ENCODE measurements around the gene PKD1L1.

The PKD1L1 gene

DNA sequence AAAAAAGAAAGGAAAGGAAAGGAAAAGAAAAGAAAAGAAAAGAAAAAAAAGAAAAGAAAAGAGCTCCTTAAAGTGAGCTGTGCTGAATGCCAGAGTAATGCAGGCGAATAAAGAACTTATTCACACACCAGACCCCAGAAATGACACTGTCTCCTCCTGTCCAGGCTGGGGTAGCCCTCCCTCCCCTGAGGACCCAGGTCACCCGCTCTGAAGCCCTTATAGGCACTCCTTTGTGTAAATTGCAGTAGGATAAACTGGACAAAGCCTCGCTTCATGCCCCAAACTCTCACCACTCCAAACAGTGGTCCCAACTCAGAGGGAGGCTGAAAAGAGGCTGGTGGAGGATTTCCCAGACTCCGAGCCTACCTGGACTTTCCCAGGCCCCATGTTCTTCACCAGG lies 46.3 kb downstream of the PKD1L1 start:
- no peak for DNase-seq

DNA sequence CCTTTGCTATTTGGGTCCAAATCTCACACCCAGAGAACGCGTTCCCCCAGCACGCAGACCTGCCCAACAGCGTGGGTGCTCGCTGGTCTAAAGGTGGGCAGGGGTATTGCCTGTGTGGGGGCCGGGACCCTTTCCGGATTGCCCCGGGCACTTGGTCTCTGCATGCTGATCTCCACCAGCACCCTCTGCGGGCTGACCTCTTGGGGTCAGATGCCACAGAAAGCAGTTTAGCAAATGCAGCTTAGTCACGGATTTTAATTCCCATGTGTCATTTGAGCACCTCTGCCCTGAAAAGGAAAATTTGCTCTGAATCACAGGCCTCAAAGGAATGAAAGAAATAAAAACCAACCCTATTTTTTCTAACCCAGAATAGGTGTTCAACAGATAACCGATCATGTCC lies 46.7 kb downstream of the PKD1L1 start:
- no peak for DNase-seq

DNA sequence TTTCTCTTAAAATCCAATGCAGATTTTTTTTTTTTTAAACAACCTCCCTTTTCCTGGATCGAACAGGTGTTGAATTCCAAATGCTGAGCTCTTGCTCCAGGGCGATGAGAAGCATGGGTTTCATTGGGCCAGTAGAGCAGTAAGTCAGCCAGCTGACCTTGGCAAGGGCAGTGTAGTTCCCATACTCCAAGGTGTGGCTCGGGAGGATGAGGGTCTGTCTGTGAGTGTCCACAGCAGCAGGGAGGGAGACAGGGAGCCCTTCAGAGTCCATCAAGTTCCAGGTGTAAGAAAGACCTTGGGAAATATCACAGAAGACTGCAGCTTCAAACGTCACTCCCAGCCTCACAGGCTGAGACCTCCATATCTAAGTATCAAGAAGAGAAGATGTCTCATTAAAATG lies 50.4 kb downstream of the PKD1L1 start:
- DNase-seq: no peak

DNA sequence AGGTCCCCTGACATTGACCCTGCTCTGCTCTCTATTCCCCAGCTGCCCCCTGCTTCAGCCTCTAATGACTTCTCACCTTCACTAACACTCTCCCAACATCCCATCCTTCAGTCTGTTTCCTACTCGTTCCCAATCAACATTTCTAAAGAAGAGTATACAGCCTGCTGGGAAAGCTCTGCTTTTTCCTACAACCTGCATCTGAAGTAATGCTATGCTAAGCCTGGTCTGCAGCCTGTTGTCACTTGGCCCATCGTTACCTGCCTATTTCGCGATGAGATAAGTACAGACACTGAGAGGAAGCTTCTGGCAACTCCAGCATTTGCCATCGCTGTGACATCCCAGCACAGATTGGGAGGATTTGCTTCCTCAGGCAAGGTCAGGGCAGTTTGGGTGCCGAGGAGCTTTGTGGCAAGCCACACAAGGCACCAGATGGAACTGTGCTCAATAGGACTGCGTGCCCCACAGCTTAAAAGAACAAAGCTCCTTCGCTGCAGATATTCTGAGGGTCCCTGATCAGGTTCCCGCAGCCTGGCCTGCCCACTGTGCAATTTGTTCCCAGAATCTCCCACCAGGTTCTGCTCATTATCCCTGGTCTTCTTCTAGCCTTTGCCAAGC lies 51.4 kb downstream of the PKD1L1 start:
- DNase-seq: no peak

DNA sequence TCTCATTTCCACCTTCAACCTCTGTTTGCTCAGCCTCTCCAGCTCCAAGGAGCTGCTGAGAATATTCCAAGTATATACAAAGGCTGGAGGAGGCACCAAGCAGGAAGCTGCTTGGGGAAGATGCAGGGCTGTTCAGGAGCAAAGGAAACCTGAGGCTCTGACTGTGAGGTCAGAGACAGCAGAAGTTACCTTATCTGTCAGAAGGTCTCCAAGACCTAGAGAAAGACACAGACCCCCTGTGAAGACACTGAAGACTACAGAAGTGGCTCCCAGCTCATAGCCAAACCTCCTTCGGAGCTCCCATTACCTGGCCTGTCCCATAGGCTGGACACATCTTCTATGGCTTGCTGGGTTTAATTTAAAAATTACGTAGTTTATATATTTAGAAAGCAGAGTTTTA lies 53.2 kb downstream of the PKD1L1 start:
- DNase-seq: no peak

DNA sequence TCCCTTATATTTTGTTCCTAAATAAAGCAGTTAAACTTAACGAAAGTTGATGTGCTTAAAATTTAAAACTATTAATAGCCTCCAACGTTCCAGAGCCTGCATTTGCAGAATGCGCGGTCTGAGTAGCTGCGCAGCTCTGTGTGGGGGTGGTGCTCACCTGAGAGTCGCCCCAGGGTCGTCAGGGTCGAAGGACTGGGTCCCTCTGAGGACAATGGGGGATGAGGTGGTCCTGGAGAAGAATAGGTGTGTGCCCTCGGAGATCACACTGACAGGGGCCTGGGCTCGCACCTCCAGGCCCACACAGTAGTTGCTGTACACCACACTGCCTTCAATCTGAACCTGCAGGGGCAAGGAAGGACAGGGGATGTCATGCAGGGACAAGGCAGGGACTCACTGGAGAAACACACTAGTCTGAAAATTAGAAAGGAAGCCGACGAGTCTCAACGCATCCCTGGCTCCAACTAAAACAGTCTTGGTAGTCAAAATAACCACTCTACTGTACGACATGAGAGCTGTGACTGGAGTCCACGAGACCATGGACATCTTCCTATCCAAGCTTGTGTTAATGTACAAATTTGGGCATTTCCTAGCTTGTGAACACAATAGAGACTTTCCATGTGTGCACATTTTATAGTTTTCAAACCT lies 54.4 kb downstream of the PKD1L1 start:
- DNase-seq: no peak

DNA sequence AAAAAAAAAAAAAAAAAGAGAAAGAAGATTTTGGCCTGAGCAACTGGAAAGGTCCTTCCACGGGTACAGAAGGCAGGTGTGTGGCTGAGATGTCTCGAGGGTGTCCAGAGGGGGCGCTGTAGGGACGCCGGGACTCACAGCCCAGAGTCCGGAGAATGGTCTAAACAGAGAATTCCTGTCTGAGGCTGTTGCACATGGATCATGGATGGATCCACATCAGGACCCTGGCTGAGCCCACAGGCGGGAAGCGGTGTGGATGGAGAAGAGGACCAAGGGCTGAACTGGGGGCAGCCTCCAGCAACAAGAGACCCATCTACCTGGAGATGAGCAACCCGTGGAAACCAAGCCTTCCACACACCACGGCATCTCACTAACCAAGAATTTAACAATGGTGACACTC lies 55.0 kb downstream of the PKD1L1 start:
- DNase-seq: peak; percentile 11

DNA sequence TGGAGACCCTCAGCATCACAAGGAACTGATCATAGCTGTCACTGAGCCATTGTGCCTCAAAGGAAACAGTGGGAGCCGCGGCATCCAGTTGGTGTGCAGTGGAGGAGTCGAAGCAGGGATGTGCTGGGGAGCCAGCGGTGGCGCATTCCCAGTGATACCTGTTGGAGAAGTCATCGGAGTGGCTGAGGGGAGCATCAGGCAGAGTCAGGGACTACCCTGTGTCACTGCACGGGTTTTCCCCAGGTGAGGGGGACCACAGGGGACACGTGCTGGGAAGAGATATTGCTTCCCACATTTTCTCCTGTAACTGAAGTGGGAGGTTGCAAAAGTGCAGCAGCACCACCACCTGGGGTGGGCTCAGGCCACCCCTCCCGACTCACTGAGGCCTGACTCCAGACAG lies 57.7 kb downstream of the PKD1L1 start:
- DNase-seq: no peak

DNA sequence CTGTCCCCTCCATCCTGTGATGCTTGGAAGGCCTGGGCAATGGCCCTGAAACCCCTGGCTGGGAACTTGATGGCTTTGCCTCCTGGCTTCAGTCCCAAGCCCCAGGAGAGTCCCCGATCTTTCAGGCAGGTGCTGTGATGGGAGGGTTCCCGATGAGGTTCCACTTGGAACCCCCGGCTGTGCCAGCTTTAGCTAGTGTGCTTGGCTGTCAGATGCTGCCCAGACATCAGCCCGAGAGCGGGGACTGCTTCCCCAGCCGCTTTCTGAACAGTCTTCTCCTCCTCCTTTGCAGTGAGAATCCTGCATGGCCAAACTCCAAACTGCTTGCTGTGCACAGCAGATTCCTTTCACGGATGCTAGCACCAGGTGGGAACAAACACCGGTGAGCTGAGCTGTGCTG lies 58.1 kb downstream of the PKD1L1 start:
- no peak for DNase-seq

DNA sequence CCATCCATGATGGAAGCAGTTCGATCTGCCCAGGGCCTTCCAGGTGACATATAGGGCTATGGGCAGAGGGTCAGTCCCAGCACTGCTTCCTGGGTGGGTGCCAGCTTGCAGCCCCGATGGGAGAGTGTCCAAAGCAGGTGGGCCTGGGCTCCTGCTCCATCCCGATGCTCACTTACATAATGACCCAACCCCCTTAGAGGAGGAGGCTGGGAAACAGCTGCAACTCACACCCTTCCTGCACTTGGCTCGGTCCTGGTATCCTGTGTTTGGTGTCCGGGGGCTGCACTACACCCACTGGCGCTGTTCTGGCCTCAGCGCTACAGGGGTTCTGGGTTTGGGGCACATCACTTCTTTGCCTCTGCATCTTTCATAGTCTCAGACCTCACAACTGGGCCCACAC lies 58.5 kb downstream of the PKD1L1 start:
- DNase-seq: no peak

DNA sequence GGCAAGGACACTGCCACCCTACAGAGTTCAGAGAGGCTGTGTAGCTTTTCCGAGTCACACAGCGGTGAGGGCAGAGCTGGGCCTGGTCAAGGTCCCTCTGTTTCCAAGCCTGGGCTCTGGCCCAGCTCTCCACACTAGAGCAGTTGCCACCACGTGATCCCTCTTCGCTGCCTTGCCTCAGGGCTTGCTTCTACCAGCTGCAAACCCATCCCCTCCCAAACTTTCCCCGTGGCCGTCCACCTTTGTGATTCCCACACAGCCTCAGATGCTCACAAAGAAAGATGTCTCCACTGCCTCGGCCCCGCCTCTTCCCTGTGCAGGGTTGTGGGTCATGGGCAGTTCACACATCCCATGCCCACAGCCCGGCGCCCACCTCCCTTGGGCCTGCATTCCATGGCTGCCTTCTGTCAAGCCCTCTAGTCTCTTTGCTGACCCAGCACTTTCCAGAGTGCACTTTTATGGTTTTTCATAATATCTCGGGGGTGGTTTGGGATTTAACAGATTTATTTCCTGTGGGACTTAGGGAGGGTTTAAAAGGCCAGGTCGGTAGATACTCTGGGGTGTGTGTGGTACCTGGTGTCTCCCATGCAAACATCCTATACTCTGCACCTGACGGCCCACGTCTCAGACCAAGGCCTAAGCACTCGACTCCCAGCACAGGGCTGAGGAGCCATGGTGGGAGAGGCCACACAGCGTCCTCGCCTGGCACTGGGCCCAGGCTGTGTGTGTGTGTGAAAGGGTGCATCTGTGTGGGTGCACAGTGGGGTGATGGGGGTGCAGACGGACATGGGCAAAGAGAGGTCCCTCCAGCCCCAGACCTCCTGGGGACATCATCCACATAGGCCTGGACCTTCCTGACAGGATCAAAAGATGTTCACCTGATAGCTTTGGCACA lies 59.6 kb downstream of the PKD1L1 start:
- DNase-seq: no peak

DNA sequence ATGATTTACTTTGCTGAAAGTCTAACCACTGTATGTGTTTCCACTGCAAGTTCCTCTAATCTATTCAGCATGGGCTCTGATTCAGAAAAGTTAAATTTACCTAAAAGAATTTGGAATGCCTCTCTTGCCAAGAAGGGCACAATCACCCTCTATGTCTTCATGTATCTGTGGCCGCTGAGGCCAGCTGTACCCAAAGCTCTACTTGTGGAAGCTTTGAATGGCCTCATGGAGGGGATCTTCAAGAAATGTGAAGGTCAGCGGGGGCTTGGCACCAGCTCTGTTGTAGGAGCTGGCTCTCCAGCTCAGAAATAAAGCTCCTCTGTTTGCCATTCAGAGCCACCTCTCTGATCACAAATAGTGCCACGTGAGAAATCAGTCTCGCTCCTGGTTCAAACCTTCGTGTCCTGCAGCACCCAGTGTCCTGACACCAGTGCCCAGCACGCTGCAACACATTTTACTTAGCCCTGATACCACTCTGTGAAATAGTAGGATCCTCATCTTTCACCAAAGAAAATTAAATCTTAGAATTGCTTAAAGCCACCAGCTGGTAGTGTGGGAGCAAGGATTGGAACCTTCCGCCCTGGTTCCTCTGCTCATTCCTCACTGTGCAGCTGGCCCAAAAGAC lies 61.1 kb downstream of the PKD1L1 start:
- DNase-seq: no peak

DNA sequence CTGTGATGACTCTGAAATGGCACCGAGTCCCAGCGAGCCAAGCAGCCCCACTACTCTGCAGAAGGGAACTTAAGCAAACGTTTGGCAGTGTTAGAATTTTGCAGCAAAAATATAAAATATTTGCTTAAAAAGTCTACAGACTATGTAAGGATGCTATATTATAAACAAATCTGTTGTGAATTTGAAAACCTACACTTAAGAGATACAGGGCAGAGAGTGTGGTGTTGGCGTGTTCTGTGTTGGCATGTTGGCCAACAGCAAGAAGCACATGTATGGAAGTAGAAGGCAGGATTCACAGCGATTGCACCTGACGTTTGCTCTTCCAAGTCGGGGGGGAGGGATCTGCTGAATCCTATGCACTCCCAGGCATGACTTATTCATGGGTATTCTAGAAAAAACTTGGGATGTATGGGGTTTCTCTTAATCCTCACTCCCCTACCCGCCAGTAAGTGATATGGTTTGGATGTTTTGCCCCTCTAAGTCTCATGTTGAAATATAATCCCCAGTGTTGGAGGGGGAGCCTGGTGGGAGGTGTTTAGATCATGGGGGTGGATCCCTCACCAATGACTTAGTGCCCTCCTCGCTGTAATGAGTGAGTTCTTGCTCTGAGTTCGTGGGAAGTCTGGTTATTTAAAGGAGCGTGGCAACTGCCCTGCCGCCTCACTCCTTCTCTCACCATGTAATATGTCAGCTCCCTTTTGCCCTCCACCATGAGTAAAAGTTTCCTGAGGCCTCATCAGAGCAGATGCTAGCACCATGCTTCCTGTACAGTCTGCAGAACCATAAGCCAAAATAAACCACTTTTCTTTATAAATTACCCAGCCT lies 62.1 kb downstream of the PKD1L1 start:
- DNase-seq: no peak

DNA sequence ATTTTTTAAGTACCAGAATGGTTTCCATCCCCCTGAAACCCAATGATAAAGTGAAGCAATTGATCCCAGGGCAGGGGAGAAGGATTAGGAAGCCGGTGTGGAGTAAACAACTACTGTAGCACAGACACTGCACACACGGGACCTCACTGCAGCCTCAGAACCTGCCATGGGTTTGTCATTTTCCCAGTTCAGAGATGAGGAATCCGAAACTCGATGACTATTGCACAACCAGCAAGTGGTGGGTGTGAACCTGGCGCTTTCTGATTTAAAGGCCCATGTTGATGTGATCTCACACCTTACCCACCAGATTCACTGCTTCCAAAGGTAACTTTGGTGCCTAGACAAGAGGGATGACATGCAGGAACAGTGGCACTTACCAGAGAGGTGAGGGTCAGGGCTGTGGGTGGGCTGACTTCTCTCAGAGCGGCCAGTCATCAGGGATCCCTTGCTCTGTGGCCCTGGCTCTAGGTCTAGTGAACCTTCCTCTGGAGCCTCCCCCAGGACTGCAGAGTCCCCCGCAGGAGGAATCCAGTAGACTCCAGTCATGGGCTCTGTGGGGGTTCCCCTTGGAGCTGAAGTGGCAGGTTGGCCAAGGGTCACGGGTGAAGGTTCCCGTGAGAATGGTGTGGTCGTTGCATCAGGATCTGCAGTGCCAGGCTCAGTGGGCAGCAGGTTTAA lies 62.8 kb downstream of the PKD1L1 start:
- DNase-seq: no peak

DNA sequence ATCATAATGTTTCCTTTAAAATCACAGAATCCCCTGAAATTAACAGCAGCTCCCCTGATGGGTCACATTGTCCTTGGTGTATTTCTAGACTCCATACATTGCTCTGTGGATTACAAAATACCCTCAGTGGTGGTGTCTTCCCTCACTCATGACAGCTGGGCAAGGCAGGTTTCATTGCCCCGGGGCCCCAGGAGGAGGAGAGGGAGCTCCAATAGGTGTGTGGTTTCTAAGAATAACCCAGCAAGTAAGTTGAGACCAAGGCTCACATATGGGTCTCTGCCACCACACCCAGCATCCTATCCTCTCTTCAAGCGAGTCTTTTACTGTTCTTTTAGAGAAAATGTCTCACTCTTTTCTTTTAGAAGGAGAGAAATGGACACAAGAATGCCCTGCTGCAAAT lies 63.6 kb downstream of the PKD1L1 start:
- DNase-seq: no peak

DNA sequence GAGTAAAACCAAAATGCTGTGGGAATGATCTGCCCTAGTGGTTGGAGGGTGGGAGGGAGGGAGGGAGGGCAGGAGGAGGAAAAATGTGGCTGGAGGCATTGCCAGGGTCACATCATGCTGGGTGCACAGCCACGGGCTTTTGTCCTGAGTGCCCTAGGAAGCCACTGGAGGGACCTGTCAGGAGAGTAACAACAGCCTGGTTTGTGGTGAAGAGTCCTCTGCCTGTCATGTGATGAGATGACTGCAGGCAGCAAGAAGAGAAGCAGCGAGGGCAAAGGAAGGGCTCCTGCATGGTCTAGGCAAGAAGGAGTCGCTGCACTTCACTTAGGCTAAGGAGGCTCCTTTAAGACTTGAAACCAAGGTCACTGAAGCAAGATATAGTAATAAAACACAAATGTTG lies 65.6 kb downstream of the PKD1L1 start:
- DNase-seq: peak; percentile 7

DNA sequence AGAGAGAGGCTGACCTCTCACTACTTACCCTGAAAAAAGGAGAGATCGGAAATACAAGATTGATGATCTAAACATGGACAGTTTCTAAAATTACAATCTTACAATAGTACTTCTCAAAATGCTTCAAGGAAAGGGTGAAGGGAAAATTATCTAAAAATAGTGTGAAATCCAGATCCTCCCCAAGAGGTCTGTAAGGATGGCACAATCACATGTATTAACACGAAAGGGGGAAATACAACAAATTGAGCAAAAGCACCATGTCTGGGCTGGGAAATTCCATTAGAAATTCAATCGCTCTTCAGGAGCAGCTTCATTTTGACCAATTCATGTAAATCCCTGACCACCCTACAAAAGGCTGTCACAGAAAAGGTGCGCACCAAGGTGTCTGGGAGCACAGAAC lies 67.0 kb downstream of the PKD1L1 start:
- no peak for DNase-seq

DNA sequence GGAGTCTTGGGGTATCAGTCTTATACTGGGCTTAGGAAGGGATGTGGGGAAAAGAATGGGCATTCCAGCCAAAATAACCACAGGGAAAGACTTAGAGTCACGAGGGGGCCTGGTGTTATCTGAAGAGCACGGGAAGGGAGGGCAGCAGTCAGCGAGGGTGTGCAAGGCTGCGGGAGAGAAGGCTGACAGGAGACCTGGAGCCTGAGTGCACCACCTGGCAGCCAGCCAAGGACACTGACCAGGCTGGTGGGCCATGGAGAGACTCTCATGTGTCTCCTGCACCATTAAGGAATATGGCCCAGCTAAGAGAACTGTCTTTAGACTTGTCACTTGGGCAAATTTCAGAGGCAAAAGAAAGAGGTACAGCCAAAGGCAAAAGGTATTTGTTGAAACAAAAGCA lies 69.6 kb downstream of the PKD1L1 start:
- DNase-seq: no peak

DNA sequence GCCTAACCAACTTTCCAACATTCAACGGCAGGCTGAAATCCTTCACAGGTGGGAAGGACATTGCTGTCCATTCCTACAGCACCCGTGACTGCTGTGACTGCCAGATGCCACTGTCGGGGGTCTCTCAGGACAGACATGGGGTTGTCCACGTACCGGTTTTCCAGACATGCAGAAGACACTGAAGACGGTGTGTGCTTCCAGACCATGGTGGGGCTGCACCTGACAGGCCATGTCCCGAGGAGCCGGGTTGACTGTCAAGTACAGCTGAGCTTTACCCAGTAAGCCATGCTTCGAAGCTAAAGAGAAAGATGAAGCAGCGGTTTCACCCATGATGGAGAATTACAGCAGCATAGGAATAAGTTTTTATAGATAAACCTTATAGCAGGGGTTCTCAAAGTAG lies 70.9 kb downstream of the PKD1L1 start:
- DNase-seq: no peak

DNA sequence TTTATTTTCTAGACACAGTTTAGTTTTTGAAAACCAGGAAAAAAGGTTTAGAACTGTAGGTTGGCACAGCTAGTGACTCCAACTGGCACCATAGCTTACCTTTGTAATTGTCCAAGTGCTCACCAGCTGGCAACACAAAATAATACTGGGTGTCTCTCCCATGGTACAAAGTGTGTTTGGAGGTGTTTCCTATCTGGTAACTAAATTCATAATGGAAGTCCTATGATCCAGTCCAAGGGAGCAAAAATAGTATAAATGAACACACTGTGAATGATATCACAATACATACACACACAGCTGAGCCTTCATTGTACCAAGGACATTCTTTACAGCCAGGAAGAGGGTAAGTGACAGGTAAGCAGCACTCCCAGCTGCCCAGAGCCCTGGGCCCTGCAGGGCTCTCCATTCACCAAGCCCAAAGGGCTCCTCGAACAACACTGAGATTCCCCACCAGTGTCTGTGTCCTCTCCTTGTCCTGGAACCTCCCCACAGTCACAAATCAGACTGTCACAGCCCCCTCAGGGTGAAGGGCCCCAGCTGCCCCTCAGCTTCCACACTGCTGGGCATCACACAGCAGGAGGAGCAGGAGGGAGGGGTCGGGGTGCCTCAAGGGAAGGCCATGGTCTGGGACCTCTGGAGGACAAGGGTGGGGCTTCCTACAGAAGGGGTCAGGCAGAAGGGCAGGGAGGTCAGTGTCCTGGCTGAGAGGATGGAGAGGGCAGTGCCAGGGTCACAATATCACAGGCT lies 72.1 kb downstream of the PKD1L1 start:
- DNase-seq: no peak

DNA sequence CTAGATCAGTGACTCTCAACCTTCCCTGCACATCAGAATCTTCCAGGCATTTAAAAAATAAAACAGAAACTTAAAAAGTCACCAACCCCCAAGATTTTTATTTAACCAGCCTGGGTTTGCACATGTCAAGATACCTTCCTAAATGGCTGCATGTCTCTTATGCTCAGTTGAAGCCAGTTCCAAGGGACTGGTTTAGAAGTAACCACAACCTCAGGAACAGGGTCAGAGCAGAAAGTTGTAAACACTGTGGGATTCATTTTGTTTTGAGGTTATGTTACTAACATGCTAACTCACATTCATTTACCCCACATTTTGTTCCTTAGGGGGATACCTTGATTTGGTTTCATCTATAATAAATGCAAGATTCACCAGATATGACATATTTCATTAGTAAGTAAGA lies 72.9 kb downstream of the PKD1L1 start:
- DNase-seq: no peak

All from hematopoietic multipotent progenitor cell treated with erythropoietin and hydrocortisone succinate and interleukin-3 and kit ligand, for 4 days (in vitro differentiated cells).